LNCaP clone FGC (cell line): ENCODE results near the gene PCDHGA1.

Source experiments
- DNase-seq: peaks from one replicate; pipeline ENCODE4 v3.0.0-alpha.2; 2011; ENCODE audit warnings: low read depth
- H3K4me3 ChIP-seq: 2 replicates; pipeline ENCODE4 v1.5.1; 2011; ENCODE audit warnings: mild to moderate bottlenecking, low read depth, low read length, control low read depth
- CTCF ChIP-seq: IDR thresholded peaks from 2 replicates; pipeline ENCODE4 v1.5.1; 2012; ENCODE audit warnings: mild to moderate bottlenecking; ENCODE audit not compliant: control insufficient read depth, insufficient read depth; ENCODE audit errors: extremely low read depth

Gene PCDHGA1

GRCh38 chr5:141514330-141515133, 184.2 kb downstream of the PCDHGA1 start:
- H3K4me3 ChIP-seq: no peak overlapping the region
- DNase-seq: no peak
- TF ChIP-seq CTCF: no peak

DNA sequence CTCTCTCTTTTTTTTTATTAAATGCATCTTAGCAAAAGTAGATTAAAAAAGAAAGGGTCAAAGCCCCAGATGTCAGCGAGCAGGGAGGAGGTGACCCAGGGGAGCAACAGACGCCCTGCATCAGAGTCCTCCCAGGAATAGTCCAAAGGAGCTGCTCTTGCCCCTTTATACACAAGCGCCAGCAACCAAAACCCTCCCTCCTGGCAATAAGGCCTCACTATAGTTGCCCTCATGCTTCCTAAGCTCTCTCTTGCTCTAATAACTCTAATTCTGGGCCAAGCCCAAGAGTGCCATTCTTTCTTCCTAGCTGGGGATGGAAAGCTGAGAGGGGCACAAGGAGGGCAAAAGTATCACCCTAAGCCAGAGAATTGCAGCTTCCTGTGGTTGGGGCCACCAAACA, 184.8 kb downstream of the PCDHGA1 start:
- TF ChIP-seq CTCF: no peak
- no peak for DNase-seq
- H3K4me3 ChIP-seq: no peak overlapping the region

GRCh38 chr5:141515946-141516671, 185.8 kb downstream of the PCDHGA1 start:
- TF ChIP-seq CTCF: no peak
- H3K4me3 ChIP-seq: no peak overlapping the region
- no peak for DNase-seq

GRCh38 chr5:141516672-141517025, 186.3 kb downstream of the PCDHGA1 start:
- DNase-seq: no peak
- no peak for TF ChIP-seq CTCF
- no peak overlapping the region for H3K4me3 ChIP-seq

DNA sequence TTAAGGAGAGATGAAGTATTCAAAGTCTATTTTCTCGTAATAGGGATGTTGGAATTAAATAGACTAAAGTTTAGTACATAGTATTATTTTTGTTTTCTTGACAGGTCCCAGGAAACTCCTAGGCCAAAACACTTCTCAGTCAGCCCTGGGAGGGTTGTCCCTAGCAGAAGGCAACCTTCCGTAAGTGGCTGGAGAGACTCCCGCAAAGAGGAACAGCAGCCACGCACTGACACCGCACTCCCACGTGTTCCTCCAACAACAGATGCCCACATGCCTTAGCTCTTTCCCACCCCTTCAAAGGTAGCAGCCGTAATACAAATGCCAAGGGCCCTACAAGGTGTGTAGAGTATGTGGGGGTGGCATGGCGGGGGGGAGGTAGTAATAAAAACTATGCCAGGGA, 187.0 kb downstream of the PCDHGA1 start:
- no peak for DNase-seq
- TF ChIP-seq CTCF: no peak

DNA sequence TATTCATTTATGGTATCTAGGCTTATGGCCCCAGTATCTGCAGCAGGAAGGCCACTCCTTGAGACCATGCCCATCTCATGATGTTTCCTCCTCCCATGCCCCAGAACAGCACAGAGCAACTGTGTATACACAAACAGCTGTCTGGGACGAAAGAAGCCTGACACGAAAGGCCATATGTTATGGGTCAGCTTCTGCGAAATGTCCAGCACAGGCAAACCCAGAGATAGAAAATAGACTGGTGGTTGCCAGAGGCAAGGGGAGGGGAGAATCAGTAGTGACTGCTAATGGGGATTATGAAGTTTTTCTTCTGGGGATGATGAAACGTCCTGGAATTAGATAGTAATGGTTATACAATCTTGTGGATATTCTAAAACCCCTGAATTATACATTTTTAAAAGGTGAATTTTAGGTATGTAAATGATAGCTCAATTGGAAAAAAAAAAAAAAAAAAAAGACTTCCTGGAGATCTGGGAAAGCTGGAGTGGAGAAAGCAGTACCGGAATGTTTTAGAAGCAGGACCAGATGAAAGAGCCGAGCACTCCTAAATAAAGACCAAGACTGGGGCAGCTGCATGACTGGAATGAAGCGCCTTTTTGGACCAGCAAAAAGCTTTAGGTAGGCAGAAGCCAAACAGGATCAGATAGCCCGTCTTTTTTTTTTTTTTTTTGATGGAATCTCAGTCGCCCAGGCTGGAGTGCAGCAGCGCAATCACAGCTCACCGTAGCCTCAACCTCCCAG, 187.7 kb downstream of the PCDHGA1 start:
- H3K4me3 ChIP-seq: no peak overlapping the region
- DNase-seq: no peak
- TF ChIP-seq CTCF: no peak

More for the DNA sequence above, 187.0 kb downstream of the PCDHGA1 start:
- H3K4me3 ChIP-seq: no peak overlapping the region
